HepG2 (cell line): ENCODE results near the gene TEX14. TPM values are rescaled to one million over a fixed set of nuclear protein-coding genes. Genes with fewer than 3 reads are reported as not detected.

ENCODE experiments used
- ATAC-seq: fragments of 200-7000 bp; cut with Tn5 transposase; 3 replicates; pipeline ENCODE4 v1.9.1; 2020; ENCODE audit warnings: mild to moderate bottlenecking, moderate library complexity
- BruUV-seq: library from RNA; stranded (reverse); fragments of 400-500 nt; replicated peaks from 2 replicates; lab custom pipeline; 2021; lab: Mats Ljungman, UMichigan
- CTCF ChIA-PET: fragments of 300-600 bp; formaldehyde crosslinking; extraction: SDS; loops from one replicate; lab custom pipeline; 2021; ENCODE audit warnings: low total read pairs, inconsistent platforms, low intra/inter-chr PET ratio; lab: Yijun Ruan, JAX
- POLR2A ChIA-PET: fragments of 350-600 bp; sonication (Branson Sonifier 250); formaldehyde crosslinking; loops from one replicate; lab custom pipeline; 2020; ENCODE audit warnings: antibody characterized with exemption, inconsistent platforms; lab: Yijun Ruan, JAX
- DNase-seq: peaks from one replicate; pipeline ENCODE4 v3.0.0-alpha.2; 2015; ENCODE audit warnings: low spot score
- FAIRE-seq: peaks from 3 replicates; lab custom pipeline; 2011; peaks lifted over from hg19 to GRCh38; lab: Jason Lieb, UNC
- H2AFZ ChIP-seq: one replicate; pipeline ENCODE4 v1.6.1; 2011; ENCODE audit warnings: low read length, inconsistent platforms
- H3K27ac ChIP-seq: fragments of 300-600 bp; 3 replicates; pipeline ENCODE4 v1.8.0; 2011; ENCODE audit warnings: mixed run types, mild to moderate bottlenecking, mixed read lengths, low read length, inconsistent platforms; ENCODE audit not compliant: insufficient read depth; ENCODE audit errors: extremely low read length
- H3K27me3 ChIP-seq, 2 experiments: fragments of 200-600 bp in 1 of 2; 2 replicates in 1 of 2; 3 replicates in 1 of 2; pipeline versions ENCODE4 v1.6.0 to v1.8.0; 2011; ENCODE audit warnings: low read length in 2 of 2, mild to moderate bottlenecking in 2 of 2, moderate library complexity in 2 of 2, inconsistent platforms in 1 of 2; ENCODE audit not compliant: insufficient read depth in 2 of 2, control insufficient read depth in 1 of 2
- H3K36me3 ChIP-seq, 2 experiments: fragments of 200-600 bp in 1 of 2; replicated peaks in 1 of 2; 2 replicates in 1 of 2; 3 replicates in 1 of 2; pipeline versions ENCODE4 v1.5.1 to v1.8.0; 2011; ENCODE audit warnings: low read length in 2 of 2, inconsistent platforms in 1 of 2; ENCODE audit not compliant: insufficient read depth in 2 of 2, control insufficient read depth in 1 of 2
- H3K4me1 ChIP-seq: 2 replicates; pipeline ENCODE4 v1.5.1; 2012; ENCODE audit warnings: low read length, inconsistent platforms; ENCODE audit not compliant: insufficient read depth
- H3K4me2 ChIP-seq: 2 replicates; pipeline ENCODE4 v1.6.0; 2011; ENCODE audit warnings: low read depth, low read length, inconsistent platforms
- H3K4me3 ChIP-seq, 3 experiments: fragments of 200-600 bp in 1 of 3; sonication (generic), shearing (Covaris generic) in 1 of 3; replicated peaks in 1 of 3; 2 replicates each; pipeline ENCODE4 v1.5.1; 2011 to 2016; ENCODE audit warnings: low read length in 3 of 3, inconsistent platforms in 2 of 3, low read depth in 2 of 3, mild to moderate bottlenecking in 2 of 3, control low read depth in 1 of 3, mixed read lengths in 1 of 3; ENCODE audit not compliant: insufficient read depth in 1 of 3
- H3K79me2 ChIP-seq: one replicate; pipeline ENCODE4 v1.6.1; 2011; ENCODE audit warnings: low read length, inconsistent platforms; ENCODE audit not compliant: insufficient read depth
- H3K9ac ChIP-seq: 2 replicates; pipeline ENCODE4 v1.6.0; 2011; ENCODE audit warnings: mild to moderate bottlenecking, low read depth, low read length, inconsistent platforms; ENCODE audit not compliant: insufficient read depth
- H3K9me3 ChIP-seq: 2 replicates; pipeline ENCODE4 v1.5.1; 2012; ENCODE audit warnings: mild to moderate bottlenecking, low read length
- H4K20me1 ChIP-seq: 2 replicates; pipeline ENCODE4 v1.6.0; 2011; ENCODE audit warnings: inconsistent platforms, mild to moderate bottlenecking, low read length, moderate library complexity; ENCODE audit not compliant: insufficient read depth
- BORCS8-MEF2B ChIP-seq: sonication (generic); formaldehyde crosslinking; IDR thresholded peaks from 2 replicates; pipeline ENCODE4 v1.8.0; 2022; ENCODE audit warnings: mild to moderate bottlenecking, missing genetic modification reagents
- ELK4 ChIP-seq: sonication (generic); formaldehyde crosslinking; IDR thresholded peaks from 2 replicates; pipeline ENCODE4 v1.9.0; 2021; ENCODE audit warnings: missing genetic modification reagents, borderline replicate concordance
- ETV5 ChIP-seq: IDR thresholded peaks from 2 replicates; pipeline ENCODE4 v1.6.1; 2018; ENCODE audit warnings: missing biosample characterization, missing genetic modification reagents, inconsistent platforms, borderline replicate concordance
- GFI1 ChIP-seq: sonication (generic); formaldehyde crosslinking; IDR thresholded peaks from 2 replicates; pipeline ENCODE4 v1.5.0; 2020; ENCODE audit warnings: missing genetic modification reagents, mild to moderate bottlenecking, borderline replicate concordance
- HES4 ChIP-seq: sonication (generic); formaldehyde crosslinking; IDR thresholded peaks from 2 replicates; pipeline ENCODE4 v1.9.0; 2021; ENCODE audit warnings: mild to moderate bottlenecking, missing genetic modification reagents, borderline replicate concordance
- KLF12 ChIP-seq: sonication (generic); formaldehyde crosslinking; IDR thresholded peaks from 2 replicates; pipeline ENCODE4 v1.4.0; 2020; ENCODE audit warnings: missing genetic modification reagents, borderline replicate concordance
- RAD21 ChIP-seq: fragments of 450-650 bp; formaldehyde crosslinking; IDR thresholded peaks from 2 replicates; pipeline ENCODE4 v1.5.0; 2020; ENCODE audit warnings: mild to moderate bottlenecking
- RELA ChIP-seq: sonication (generic); formaldehyde crosslinking; IDR thresholded peaks from 2 replicates; pipeline ENCODE4 v1.4.0; 2020; ENCODE audit warnings: missing genetic modification reagents
- RXRB ChIP-seq: IDR thresholded peaks from 2 replicates; pipeline ENCODE4 v1.6.1; 2016; ENCODE audit warnings: borderline replicate concordance, missing genetic modification reagents, missing compliant biosample characterization
- SP140L ChIP-seq: sonication (generic); formaldehyde crosslinking; IDR thresholded peaks from 2 replicates; pipeline ENCODE4 v1.4.0; 2020; ENCODE audit warnings: missing genetic modification reagents, borderline replicate concordance
- TARDBP ChIP-seq: sonication (generic); formaldehyde crosslinking; IDR thresholded peaks from 2 replicates; pipeline ENCODE4 v1.8.0; 2022; ENCODE audit warnings: mild to moderate bottlenecking, missing genetic modification reagents
- ZNF224 ChIP-seq: sonication (generic); formaldehyde crosslinking; IDR thresholded peaks from 2 replicates; pipeline ENCODE4 v1.5.0; 2020; ENCODE audit warnings: mild to moderate bottlenecking, missing genetic modification reagents
- ZNF296 ChIP-seq: sonication (generic); formaldehyde crosslinking; conservative IDR thresholded peaks from 2 replicates; pipeline ENCODE4 v1.5.0; 2020; ENCODE audit warnings: mild to moderate bottlenecking, missing genetic modification reagents
- ZNF546 ChIP-seq: sonication (generic); formaldehyde crosslinking; conservative IDR thresholded peaks from 2 replicates; pipeline ENCODE4 v1.8.1; 2023; ENCODE audit warnings: mild to moderate bottlenecking, missing genetic modification reagents
- ZNF567 ChIP-seq: sonication (generic); formaldehyde crosslinking; IDR thresholded peaks from 2 replicates; pipeline ENCODE4 v1.8.1; 2023; ENCODE audit warnings: mild to moderate bottlenecking, missing genetic modification reagents, borderline replicate concordance
- ZNF740 ChIP-seq: sonication (generic); formaldehyde crosslinking; IDR thresholded peaks from 2 replicates; pipeline ENCODE4 v1.4.0; 2020; ENCODE audit warnings: missing genetic modification reagents
- ZNF768 ChIP-seq: sonication (generic); formaldehyde crosslinking; IDR thresholded peaks from 2 replicates; pipeline ENCODE4 v1.4.0; 2020; ENCODE audit warnings: missing genetic modification reagents
- ZSCAN25 ChIP-seq: sonication (generic); formaldehyde crosslinking; IDR thresholded peaks from 2 replicates; pipeline ENCODE4 v1.8.0; 2022; ENCODE audit warnings: mild to moderate bottlenecking, missing genetic modification reagents
- ZSCAN5A ChIP-seq: sonication (generic); formaldehyde crosslinking; IDR thresholded peaks from 2 replicates; pipeline ENCODE4 v1.8.0; 2022; ENCODE audit warnings: mild to moderate bottlenecking, missing genetic modification reagents, borderline replicate concordance
- WGBS: methylation state at CpG from one replicate; pipeline ENCODE4 v1.1.6; 2017; ENCODE audit warnings: low lambda C conversion rate; 5-methylcytosine and 5-hydroxymethylcytosine counted together
- in situ Hi-C: cut with HindIII; loops from 2 replicates; pipeline ENCODE4 v1.10.0; 2017; ENCODE audit warnings: low pct_unique_long_range_greater_than_20kb; ENCODE audit not compliant: extremely low pct_ligation_motif_present
- intact Hi-C: fragments of 100-400 bp; cut with micrococcal nuclease; formaldehyde crosslinking; loops from one replicate; pipeline ENCODE4 v1.10.0; 2022; ENCODE audit not compliant: unreplicated experiment
- polyA plus RNA-seq, 8 experiments: library from polyadenylated mRNA; depleted of rRNA in 3 of 8; stranded (reverse) in 7 of 8; unstranded in 1 of 8; fragments of >200 nt; fragmentation: Illumina TruSeq in 4 of 8; extraction: Trizol in 4 of 8; gene quantifications; 2 replicates each; pipeline versions ENCODE4 v1.2.1 to v1.2.3, GENCODE V29; 2011 to 2016; ENCODE audit warnings: low read depth in 4 of 8, missing spikeins in 1 of 8, mixed read lengths in 1 of 8; ENCODE audit not compliant: insufficient read depth in 1 of 8
- total RNA-seq, 5 experiments: library from RNA; depleted of rRNA; stranded (reverse); fragments of >200 nt; fragmentation: Illumina TruSeq; extraction: Trizol; gene quantifications; 2 replicates each; pipeline ENCODE4 v1.2.3, GENCODE V29; 2016; ENCODE audit warnings: low read depth in 1 of 5

The TEX14 gene
- total and polyA plus RNA-seq, 2 of the 13 experiments (the other 11 are each of a cell fraction or from before 2014, with no cell fraction given) = 0.04 to 0.07 TPM

- H3K4me2 ChIP-seq = no peak overlapping the region
- H3K4me3 ChIP-seq = no peak overlapping the region
- ATAC-seq (no peak), FAIRE-seq (no peak), DNase-seq (no peak)
- no peak overlapping the region for H2AFZ ChIP-seq
- no peaks in the 10 kb centered on the region for H3K36me3 ChIP-seq
- ChIA-PET CTCF (no interaction called here), POLR2A (interaction anchor here (3.0 kb wide), 1 partner anchor 11 kb away, joined by 9 read pairs; no protein-coding TSS in a partner anchor)
- no peaks in the 10 kb centered on the region for H3K9me3 ChIP-seq
- no peak overlapping the region for H3K27ac ChIP-seq
- intact Hi-C loops (no loop called here), in situ Hi-C loops (no loop called here)
- H4K20me1 ChIP-seq = no peaks in the 10 kb centered on the region
- H3K79me2 ChIP-seq = no peaks in the 10 kb centered on the region
- no TSS peak for BruUV-seq
- H3K27me3 ChIP-seq = peaks cover 9 to 53% of the 10 kb centered on the region in 2 experiments; a peak in 3 of 5 replicates
- no peak overlapping the region for H3K9ac ChIP-seq
- H3K4me1 ChIP-seq = peaks cover 49% of the 10 kb centered on the region
- 0% methylated on average over 1 of the region's 1 CpG for WGBS
- TF ChIP-seq GFI1 (no peak), TARDBP (no peak), ZNF567 (CRISPR knock-in tag) (no peak), RELA (CRISPR knock-in tag) (no peak), RXRB (no peak), BORCS8-MEF2B (CRISPR knock-in tag) (no peak), HES4 (no peak), ZSCAN25 (CRISPR knock-in tag) (no peak), ZNF546 (CRISPR knock-in tag) (no peak), SP140L (CRISPR knock-in tag) (no peak), ZNF224 (CRISPR knock-in tag) (no peak), ZNF296 (CRISPR knock-in tag) (no peak), ZSCAN5A (CRISPR knock-in tag) (no peak), ELK4 (CRISPR knock-in tag) (no peak), ZNF768 (CRISPR knock-in tag) (no peak), ETV5 (CRISPR knock-in tag) (no peak), RAD21 (CRISPR knock-in tag) (no peak), ZNF740 (CRISPR knock-in tag) (no peak), KLF12 (CRISPR knock-in tag) (no peak)
These were observed 162.6 kb downstream of the TEX14 start for GRCh38 chr17:58529275-58529674.
